ENCODE measurements around the gene OCA2.

OCA2 gene

GRCh38 chr15:28113394-28114113 lies 14.4 kb upstream of the OCA2 start:
- Mint-ChIP-seq H3K4me3 (no peak overlapping the region), H3K36me3 (peaks cover 61% of the 10 kb centered on the region), H3K9me3 (no peaks in the 10 kb centered on the region), H3K4me1 (no peaks in the 10 kb centered on the region), H3K27ac (no peak overlapping the region)
- no peak for ATAC-seq
- no peak for DNase-seq (ENCODE audit: low spot score in 2 of 2)

DNA sequence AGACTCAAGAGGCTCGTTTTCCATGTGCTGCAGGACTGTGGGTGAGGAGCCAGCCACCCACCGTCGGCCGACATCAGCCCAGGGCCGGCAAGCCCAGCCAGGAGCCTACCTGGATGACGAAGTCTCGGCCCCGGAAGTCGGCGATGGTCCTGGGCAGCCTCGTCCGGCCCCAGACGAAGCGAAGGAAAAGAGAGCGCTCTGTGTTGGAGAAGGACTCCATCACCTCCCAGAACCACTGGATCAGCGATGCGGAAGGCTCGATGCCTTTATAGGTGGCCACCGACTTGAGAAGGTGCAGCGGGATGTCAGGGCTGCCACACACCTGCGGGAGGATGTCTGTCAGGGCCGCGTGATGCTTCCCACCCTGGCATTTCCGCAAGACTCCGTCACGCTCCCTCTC lies 13.8 kb upstream of the OCA2 start:
- Mint-ChIP-seq H3K4me1 (no peaks in the 10 kb centered on the region), H3K36me3 (peaks cover 55% of the 10 kb centered on the region)

GRCh38 chr15:28112101-28112760 lies 13.1 kb upstream of the OCA2 start:
- no peak overlapping the region for H3K4me3 Mint-ChIP-seq
- H3K4me1 Mint-ChIP-seq = peaks cover 2% of the 10 kb centered on the region
- no peaks in the 10 kb centered on the region for H3K9me3 Mint-ChIP-seq
- no peak overlapping the region for H3K27ac Mint-ChIP-seq
- H3K36me3 Mint-ChIP-seq = peaks cover 48% of the 10 kb centered on the region
- DNase-seq (ENCODE audit: low spot score in 2 of 2) = no peak
- no peak for ATAC-seq

More for the DNA sequence above, 13.8 kb upstream of the OCA2 start:
- DNase-seq (ENCODE audit: low spot score in 2 of 2) (no peak), ATAC-seq (no peak)
- H3K9me3 Mint-ChIP-seq = no peaks in the 10 kb centered on the region
- H3K4me3 Mint-ChIP-seq = no peak overlapping the region
- no peak overlapping the region for H3K27ac Mint-ChIP-seq

- no peak overlapping the region for H3K4me3 Mint-ChIP-seq
- DNase-seq (ENCODE audit: low spot score in 2 of 2) (no peak), ATAC-seq (no peak)
- no peak overlapping the region for H3K27ac Mint-ChIP-seq
- peaks cover 4% of the 10 kb centered on the region for H3K4me1 Mint-ChIP-seq
- no peaks in the 10 kb centered on the region for H3K9me3 Mint-ChIP-seq
- H3K36me3 Mint-ChIP-seq = peaks cover 45% of the 10 kb centered on the region
Observed at GRCh38 chr15:28111543-28111942, 12.4 kb upstream of the OCA2 start.

GRCh38 chr15:28110481-28110881 lies 11.4 kb upstream of the OCA2 start:
- ATAC-seq = no peak
- peaks cover 35% of the 10 kb centered on the region for H3K36me3 Mint-ChIP-seq
- H3K4me3 Mint-ChIP-seq = no peak overlapping the region
- DNase-seq (ENCODE audit: low spot score in 2 of 2) = no peak
- H3K4me1 Mint-ChIP-seq = peaks cover 12% of the 10 kb centered on the region
- H3K27ac Mint-ChIP-seq = no peak overlapping the region
- no peaks in the 10 kb centered on the region for H3K9me3 Mint-ChIP-seq

- ATAC-seq (no peak), DNase-seq (ENCODE audit: low spot score in 2 of 2) (no peak)
- H3K9me3 Mint-ChIP-seq = no peaks in the 10 kb centered on the region
- H3K4me1 Mint-ChIP-seq = peaks cover 16% of the 10 kb centered on the region
- no peak overlapping the region for H3K4me3 Mint-ChIP-seq
- no peak overlapping the region for H3K27ac Mint-ChIP-seq
- peaks cover 29% of the 10 kb centered on the region for H3K36me3 Mint-ChIP-seq
Observed at GRCh38 chr15:28109626-28110455, 10.7 kb upstream of the OCA2 start.

DNA sequence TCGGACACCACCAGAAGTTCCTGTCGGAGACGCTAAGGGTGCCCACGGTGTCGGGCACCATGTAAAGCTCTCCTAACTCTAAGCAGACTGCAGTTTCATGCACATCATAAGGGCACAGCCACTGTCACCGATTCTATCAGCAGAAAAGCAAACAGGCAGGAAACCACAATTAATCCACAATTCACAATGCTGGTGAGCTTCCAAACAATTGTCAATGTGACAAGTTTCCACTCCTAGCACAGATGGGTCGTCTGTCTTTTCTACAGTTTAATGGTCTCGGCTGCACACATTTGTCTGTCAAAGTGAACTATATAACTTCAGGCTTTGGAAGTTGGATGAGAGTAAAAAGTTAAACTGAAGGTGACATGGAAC lies 8.8 kb upstream of the OCA2 start:
- peak overlapping the region; percentile 71 for H3K4me3 Mint-ChIP-seq
- H3K9me3 Mint-ChIP-seq = no peaks in the 10 kb centered on the region
- peaks cover 22% of the 10 kb centered on the region for H3K4me1 Mint-ChIP-seq
- peak; percentile 31 for ATAC-seq
- peaks cover 17% of the 10 kb centered on the region for H3K36me3 Mint-ChIP-seq
- no peak overlapping the region for H3K27ac Mint-ChIP-seq
- no peak for DNase-seq (ENCODE audit: low spot score in 2 of 2)

DNA sequence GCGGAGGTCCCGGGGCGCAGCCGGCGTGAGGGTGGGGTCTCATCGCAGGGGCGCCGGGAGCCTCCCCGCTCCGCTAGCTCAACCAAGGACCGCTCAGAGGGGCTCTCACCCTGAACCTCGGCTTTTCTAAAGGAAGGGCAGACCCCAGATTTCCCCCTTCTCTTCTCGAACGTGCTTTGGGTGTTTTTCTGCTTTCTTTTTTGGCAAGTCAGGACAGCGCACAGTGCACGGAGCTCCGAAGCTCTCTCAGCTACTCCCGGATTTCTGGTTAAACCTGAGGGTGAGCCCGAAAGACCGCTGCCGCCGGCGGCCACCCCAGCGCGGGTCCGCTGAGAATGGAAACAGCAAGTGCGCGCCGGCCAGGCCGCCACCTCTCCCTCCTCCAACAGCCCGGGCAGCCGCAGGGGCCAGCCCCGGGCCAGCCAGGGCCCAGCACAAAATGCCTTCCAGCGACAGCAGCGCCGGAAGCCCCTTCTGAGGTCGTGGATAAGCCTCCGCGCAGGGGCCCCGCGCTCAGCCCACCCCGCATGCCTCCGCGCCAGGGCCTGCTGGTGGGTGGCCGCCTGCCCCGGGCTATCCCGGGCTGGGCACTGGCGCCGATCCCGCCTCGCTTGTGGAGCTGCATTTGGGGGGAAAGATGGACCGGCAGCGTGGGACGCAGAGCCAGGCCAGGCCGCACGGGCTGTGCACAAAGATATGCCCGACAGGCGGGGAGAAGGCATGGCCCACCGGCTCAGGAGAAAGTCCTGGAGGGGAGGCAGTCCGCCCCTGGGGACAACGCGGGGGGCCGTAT lies 8.2 kb upstream of the OCA2 start:
- peaks cover 22% of the 10 kb centered on the region for H3K4me1 Mint-ChIP-seq
- H3K4me3 Mint-ChIP-seq = peak overlapping the region; percentile 71
- H3K36me3 Mint-ChIP-seq = peaks cover 11% of the 10 kb centered on the region
- H3K27ac Mint-ChIP-seq = no peak overlapping the region
- peak; percentile 45 for ATAC-seq
- no peak for DNase-seq (ENCODE audit: low spot score in 2 of 2)
- no peaks in the 10 kb centered on the region for H3K9me3 Mint-ChIP-seq

DNA sequence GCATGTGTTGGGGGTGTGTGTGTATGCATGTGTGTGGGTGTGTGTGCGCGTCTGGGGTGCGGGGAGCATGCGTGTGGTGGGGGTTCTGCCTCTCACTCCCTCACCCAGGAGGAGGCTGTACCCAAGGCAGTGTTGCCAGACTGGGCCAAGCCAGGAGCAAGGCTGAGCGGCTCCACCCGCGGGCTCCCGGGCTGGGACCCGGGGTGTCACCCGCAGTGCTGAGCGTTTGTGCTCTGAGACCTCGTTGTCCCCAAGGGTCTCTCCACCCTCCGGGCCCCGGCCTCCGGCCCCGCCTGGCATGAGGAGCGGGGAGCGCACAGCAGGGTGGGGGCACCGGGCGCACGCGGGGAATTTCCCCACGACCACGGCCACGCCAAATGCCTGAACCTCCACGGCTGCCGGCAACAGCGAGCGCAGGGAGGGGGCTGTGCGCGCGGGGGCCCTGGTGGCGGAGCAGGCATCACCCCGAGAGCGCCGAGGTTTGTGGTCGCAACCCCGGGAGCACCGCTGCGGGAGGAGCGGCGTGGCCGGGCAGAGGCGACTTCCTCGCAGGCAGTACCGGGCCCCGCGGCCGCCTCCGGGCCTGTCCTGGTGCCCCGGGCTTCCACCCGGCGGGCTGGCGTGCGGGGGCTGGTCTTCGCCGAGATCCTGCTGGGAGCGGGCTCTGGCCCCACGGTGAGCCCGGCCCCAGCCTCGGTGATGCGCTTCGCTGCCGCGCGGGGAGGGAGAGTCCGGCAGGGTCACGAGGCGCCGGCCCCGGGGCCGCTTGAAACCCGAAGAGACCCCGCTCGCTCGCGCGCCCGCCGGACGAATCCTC lies 7.4 kb upstream of the OCA2 start:
- Mint-ChIP-seq H3K36me3 (peaks cover 3% of the 10 kb centered on the region), H3K4me3 (peak overlapping the region; percentile 71), H3K4me1 (peaks cover 22% of the 10 kb centered on the region), H3K27ac (no peak overlapping the region), H3K9me3 (no peaks in the 10 kb centered on the region)
- DNase-seq (ENCODE audit: low spot score in 2 of 2) (no peak), ATAC-seq (peak; percentile 55)

- DNase-seq (ENCODE audit: low spot score in 2 of 2) (no peak), ATAC-seq (no peak)
- Mint-ChIP-seq H3K36me3 (no peaks in the 10 kb centered on the region), H3K9me3 (no peaks in the 10 kb centered on the region), H3K4me3 (peak overlapping the region; percentile 71), H3K4me1 (peaks cover 22% of the 10 kb centered on the region), H3K27ac (no peak overlapping the region)
Observed at GRCh38 chr15:28105793-28106192, 6.7 kb upstream of the OCA2 start.

DNA sequence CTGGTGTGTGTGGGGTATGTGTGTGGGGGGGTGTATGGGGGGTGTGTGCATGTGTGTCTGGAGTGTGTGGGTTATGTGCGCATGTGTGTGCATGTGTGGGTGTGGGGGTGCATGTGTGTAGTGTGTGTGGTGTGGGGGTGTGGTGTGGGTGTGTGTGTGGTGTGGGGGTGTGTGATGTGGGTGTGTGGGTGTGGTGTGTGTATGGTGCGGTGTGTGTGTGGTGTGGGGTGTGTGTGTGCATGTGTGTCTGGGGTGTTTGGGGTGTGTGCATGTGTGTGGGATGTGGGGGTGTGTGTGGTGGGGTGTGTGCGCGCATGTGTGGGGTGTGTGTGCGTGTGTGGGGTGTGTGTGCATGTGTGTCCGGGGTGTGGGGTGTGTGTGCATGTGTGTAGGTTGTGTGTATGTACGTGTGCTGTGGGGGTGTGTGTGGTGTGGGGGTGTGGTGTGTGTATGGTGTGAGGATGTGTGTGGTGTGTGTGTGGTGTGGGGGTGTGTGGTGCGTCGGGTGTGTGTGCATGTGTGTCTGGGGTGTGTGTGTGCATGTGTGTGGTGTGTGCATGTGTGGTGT lies 6.2 kb upstream of the OCA2 start:
- DNase-seq (ENCODE audit: low spot score in 2 of 2) (no peak), ATAC-seq (no peak)
- H3K4me1 Mint-ChIP-seq = peaks cover 24% of the 10 kb centered on the region
- no peaks in the 10 kb centered on the region for H3K9me3 Mint-ChIP-seq
- no peaks in the 10 kb centered on the region for H3K36me3 Mint-ChIP-seq
- peak overlapping the region; percentile 71 for H3K4me3 Mint-ChIP-seq
- no peak overlapping the region for H3K27ac Mint-ChIP-seq

GRCh38 chr15:28104326-28104725 lies 5.2 kb upstream of the OCA2 start:
- Mint-ChIP-seq H3K27ac (no peak overlapping the region), H3K36me3 (no peaks in the 10 kb centered on the region)
- no peak for ATAC-seq

GRCh38 chr15:28103831-28104230 lies 4.7 kb upstream of the OCA2 start:
- Mint-ChIP-seq H3K4me3 (no peak overlapping the region), H3K9me3 (no peaks in the 10 kb centered on the region), H3K36me3 (no peaks in the 10 kb centered on the region), H3K4me1 (peaks cover 33% of the 10 kb centered on the region), H3K27ac (no peak overlapping the region)
- ATAC-seq = no peak
- no peak for DNase-seq (ENCODE audit: low spot score in 2 of 2)

More at GRCh38 chr15:28104326-28104725, 5.2 kb upstream of the OCA2 start:
- Mint-ChIP-seq H3K4me3 (no peak overlapping the region), H3K4me1 (peaks cover 33% of the 10 kb centered on the region), H3K9me3 (no peaks in the 10 kb centered on the region)
- DNase-seq (ENCODE audit: low spot score in 2 of 2) = no peak

DNA sequence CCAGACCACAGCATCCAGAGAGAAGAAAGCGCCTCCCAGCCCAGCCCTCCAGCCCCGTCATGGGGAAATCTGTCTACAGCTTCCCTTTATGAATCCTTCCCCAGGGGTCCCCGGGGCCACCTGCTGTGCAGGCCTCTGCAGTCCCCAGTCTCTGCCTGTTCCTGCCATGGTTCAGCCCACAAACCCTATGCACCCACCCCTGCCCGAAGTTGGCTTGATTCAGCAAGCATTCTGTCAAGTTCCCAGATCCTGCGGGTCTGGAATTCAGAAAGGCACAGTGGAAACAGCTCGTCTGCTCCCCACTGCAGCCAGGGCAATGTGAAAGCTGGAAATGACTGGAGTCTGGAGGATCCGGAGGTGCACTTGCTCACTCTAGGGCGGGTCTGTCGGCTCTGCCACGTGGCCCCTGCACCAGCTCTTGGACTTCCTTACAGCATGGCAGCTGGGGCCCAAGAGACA lies 2.9 kb upstream of the OCA2 start:
- Mint-ChIP-seq H3K9me3 (no peaks in the 10 kb centered on the region), H3K27ac (no peak overlapping the region), H3K4me1 (peaks cover 45% of the 10 kb centered on the region), H3K4me3 (no peak overlapping the region), H3K36me3 (no peaks in the 10 kb centered on the region)
- ATAC-seq (no peak), DNase-seq (ENCODE audit: low spot score in 2 of 2) (no peak)
